Gastrocnemius medialis (tissue), 4 donors: ENCODE results near the gene ASTN1.

Experiments
- CTCF ChIP-seq, 5 experiments: fragments of 450-650 bp in 3 of 5; fragments of 200-600 bp in 2 of 5; sonication (generic) in 2 of 5; IDR thresholded peaks in 4 of 5; conservative IDR thresholded peaks in 1 of 5; 1 replicate in 4 of 5; 2 replicates in 1 of 5; pipeline ENCODE4 v1.5.1; 2016 to 2019; ENCODE audit warnings: antibody characterized with exemption in 5 of 5, mild to moderate bottlenecking in 3 of 5, moderate library complexity in 3 of 5
- POLR2A ChIP-seq, 2 donors: fragments of 450-650 bp; IDR thresholded peaks; one replicate each; pipeline ENCODE4 v1.6.1; 2017; ENCODE audit warnings: antibody characterized with exemption in 2 of 2, mild to moderate bottlenecking in 2 of 2, moderate library complexity in 2 of 2

- TF ChIP-seq CTCF (IDR thresholded peaks at IDR 0.05 in 4 of 5, conservative IDR thresholded peaks at IDR 0.05 in 1 of 5) (no peak), POLR2A (IDR thresholded peaks at IDR 0.05) (no peak)
These were observed 152.1 kb downstream of the ASTN1 start for GRCh38 chr1:177012342-177012925.
